ENCODE data around the gene CACNA1C.
"Not testable (repeated sequence)": the region's sequence is repeated elsewhere in the genome, so short reads cannot be mapped to it uniquely, and the experiment has no call there.

CACNA1C gene

DNA sequence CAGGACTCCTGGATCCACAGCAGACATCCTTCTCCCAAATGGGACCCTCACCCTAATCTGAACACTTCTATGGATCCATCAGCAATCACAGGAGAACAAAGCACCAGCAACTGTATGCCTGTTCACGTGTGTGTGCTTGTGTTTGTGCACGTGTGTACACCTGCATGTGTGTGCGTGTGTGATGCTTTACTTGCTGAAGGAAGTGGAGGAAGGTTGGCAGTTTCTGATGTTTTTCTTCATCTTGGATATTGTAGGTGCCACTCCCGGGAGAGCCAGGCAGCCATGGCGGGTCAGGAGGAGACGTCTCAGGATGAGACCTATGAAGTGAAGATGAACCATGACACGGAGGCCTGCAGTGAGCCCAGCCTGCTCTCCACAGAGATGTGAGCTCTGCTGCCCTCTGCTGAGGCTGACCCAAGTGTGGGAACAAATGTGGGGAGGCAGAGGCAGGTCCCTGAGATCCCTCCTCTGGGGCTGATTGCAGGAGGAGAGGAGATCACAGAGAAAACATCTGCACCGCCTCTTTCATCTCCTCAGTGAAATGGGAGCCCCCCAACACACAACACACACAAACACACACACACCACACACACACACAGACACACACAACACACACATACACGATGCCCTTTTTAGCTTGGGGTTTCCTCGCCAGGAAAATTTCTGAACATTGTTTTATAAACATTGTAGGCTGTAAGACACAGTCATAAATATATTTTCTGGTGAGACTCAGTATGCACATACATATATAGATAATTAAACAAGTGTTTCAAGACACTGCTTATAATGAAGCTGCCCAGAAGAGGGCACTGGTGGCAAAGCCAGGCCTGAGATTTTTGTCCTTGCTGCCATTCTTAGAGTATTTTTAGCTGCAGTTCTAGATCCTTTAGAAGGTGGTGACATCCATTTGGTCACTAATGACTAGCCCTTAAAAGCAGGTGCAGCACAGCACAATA, 629.8 kb downstream of the CACNA1C start:
- DNase-seq (ENCODE audit: low spot score) = no peak
- TF ChIP-seq, protein P1, sequence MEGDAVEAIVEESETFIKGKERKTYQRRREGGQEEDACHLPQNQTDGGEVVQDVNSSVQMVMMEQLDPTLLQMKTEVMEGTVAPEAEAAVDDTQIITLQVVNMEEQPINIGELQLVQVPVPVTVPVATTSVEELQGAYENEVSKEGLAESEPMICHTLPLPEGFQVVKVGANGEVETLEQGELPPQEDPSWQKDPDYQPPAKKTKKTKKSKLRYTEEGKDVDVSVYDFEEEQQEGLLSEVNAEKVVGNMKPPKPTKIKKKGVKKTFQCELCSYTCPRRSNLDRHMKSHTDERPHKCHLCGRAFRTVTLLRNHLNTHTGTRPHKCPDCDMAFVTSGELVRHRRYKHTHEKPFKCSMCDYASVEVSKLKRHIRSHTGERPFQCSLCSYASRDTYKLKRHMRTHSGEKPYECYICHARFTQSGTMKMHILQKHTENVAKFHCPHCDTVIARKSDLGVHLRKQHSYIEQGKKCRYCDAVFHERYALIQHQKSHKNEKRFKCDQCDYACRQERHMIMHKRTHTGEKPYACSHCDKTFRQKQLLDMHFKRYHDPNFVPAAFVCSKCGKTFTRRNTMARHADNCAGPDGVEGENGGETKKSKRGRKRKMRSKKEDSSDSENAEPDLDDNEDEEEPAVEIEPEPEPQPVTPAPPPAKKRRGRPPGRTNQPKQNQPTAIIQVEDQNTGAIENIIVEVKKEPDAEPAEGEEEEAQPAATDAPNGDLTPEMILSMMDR (IDR thresholded peaks at IDR 0.05; ENCODE audit: extremely low read depth, missing control alignments) = no peak

GRCh38 chr12:2683283-2684025, 630.7 kb downstream of the CACNA1C start:
- TF ChIP-seq, protein P1 (IDR thresholded peaks at IDR 0.05; ENCODE audit: extremely low read depth, missing control alignments) = no peak
- no peak for DNase-seq (ENCODE audit: low spot score)

DNA sequence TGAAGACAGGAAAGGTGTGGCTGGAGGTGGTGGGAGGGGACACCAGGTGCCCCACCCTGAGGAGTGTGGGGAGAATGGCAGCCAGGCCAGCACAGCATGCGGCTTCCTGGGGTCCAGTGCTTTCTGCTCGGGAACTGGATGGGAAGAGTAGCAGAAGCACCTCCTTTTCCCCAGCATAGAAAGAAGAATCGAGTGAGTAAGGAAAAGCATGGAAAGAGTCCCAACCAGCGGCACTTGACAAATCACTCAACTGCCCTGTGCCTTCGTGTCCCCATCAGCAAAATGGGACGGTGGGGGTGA, 631.2 kb downstream of the CACNA1C start:
- not testable (repeated sequence) for DNase-seq (ENCODE audit: low spot score)

GRCh38 chr12:2685620-2686279, 633.0 kb downstream of the CACNA1C start:
- DNase-seq (ENCODE audit: low spot score) = not testable (repeated sequence)

DNA sequence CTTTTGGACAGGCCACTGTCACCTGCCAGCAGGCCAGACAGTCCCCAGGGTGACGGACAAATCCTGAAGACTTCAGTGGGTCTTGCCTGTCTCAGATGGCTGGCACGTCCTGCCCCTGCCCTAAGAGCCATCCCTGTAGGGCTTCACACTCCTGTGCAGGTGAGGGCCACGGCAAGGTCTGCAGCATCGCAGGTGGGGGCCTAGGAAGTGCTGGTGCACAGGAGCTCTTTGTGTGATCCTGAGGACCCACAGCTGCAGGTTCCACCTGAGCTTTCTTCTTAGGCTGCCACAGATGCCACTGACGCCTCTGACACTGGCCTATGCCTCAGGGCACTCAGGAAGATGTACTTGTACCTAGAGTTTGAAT, 633.5 kb downstream of the CACNA1C start:
- TF ChIP-seq, protein P1 (IDR thresholded peaks at IDR 0.05; ENCODE audit: extremely low read depth, missing control alignments) = no peak
- DNase-seq (ENCODE audit: low spot score) = no peak

- no peak for DNase-seq (ENCODE audit: low spot score)
- TF ChIP-seq, protein P1 (IDR thresholded peaks at IDR 0.05; ENCODE audit: extremely low read depth, missing control alignments) = no peak
Measured at GRCh38 chr12:2687058-2687457, 634.3 kb downstream of the CACNA1C start.

GRCh38 chr12:2687726-2688125, 634.9 kb downstream of the CACNA1C start:
- no peak for DNase-seq (ENCODE audit: low spot score)
- TF ChIP-seq, protein P1 (IDR thresholded peaks at IDR 0.05; ENCODE audit: extremely low read depth, missing control alignments) = no peak

- TF ChIP-seq, protein P1 (IDR thresholded peaks at IDR 0.05; ENCODE audit: extremely low read depth, missing control alignments) = no peak
- no peak for DNase-seq (ENCODE audit: low spot score)
Measured at GRCh38 chr12:2688381-2688931, 635.7 kb downstream of the CACNA1C start.

All from GM20000 (cell line).